ENCODE results near the gene PSAPL1. TPM values are rescaled to one million over a fixed set of nuclear protein-coding genes. Genes with fewer than 3 reads are reported as not detected.
A peak's percentile ranks its signal among the peaks of the same experiment; 100 is the strongest.

PSAPL1 gene
- total RNA-seq, 6 experiments from 2014 or later: not detected

GRCh38 chr4:7411896-7412553 lies 22.7 kb downstream of the PSAPL1 start:
- no peak for TF ChIP-seq POLR2A (IDR thresholded peaks at IDR 0.05)
- no peak for TF ChIP-seq CTCF (IDR thresholded peaks at IDR 0.05)
- H3K4me3 ChIP-seq: no peak overlapping the region
- 65% methylated on average over 7 of the region's 12 CpGs for WGBS (ENCODE audit: insufficient coverage, low coverage, low lambda C conversion rate, missing lambda C conversion rate)
- H3K4me1 ChIP-seq: no peaks in the 10 kb centered on the region
- no peaks in the 10 kb centered on the region for H3K27me3 ChIP-seq
- H3K9me3 ChIP-seq: peaks cover 0 to 4% (median 0%) of the 10 kb centered on the region in 4 donors
- intact Hi-C loops (cut with DNase I): no loop called here
- DNase-seq (peak; percentile 9 to 33 (median 22)), ATAC-seq (peak in 1 of 4 donors; percentile 44)
- H3K36me3 ChIP-seq: no peaks in the 10 kb centered on the region
- no peak overlapping the region for H3K27ac ChIP-seq

GRCh38 chr4:7411491-7411890 lies 23.2 kb downstream of the PSAPL1 start:
- DNase-seq (no peak), ATAC-seq (no peak)
- Histone ChIP-seq H3K4me3 (no peak overlapping the region), H3K27ac (no peak overlapping the region), H3K9me3 (peaks cover 0 to 4% (median 0%) of the 10 kb centered on the region in 4 donors), H3K4me1 (no peaks in the 10 kb centered on the region), H3K27me3 (no peaks in the 10 kb centered on the region), H3K36me3 (no peaks in the 10 kb centered on the region)
- TF ChIP-seq POLR2A (IDR thresholded peaks at IDR 0.05) (no peak), CTCF (IDR thresholded peaks at IDR 0.05) (no peak)
- WGBS (ENCODE audit: insufficient coverage, low coverage, low lambda C conversion rate, missing lambda C conversion rate): 86% methylated on average over 1 of the region's 1 CpG
- intact Hi-C loops (cut with DNase I): no loop called here

GRCh38 chr4:7410446-7410845 lies 24.3 kb downstream of the PSAPL1 start:
- no peaks in the 10 kb centered on the region for H3K27me3 ChIP-seq
- WGBS (ENCODE audit: insufficient coverage, low coverage, low lambda C conversion rate, missing lambda C conversion rate): 40% methylated on average over 1 of the region's 1 CpG
- intact Hi-C loops (cut with DNase I): no loop called here
- no peaks in the 10 kb centered on the region for H3K4me1 ChIP-seq
- H3K27ac ChIP-seq: no peak overlapping the region
- DNase-seq (no peak), ATAC-seq (peak in 2 of 4 donors; percentile 21 to 64)
- no peaks in the 10 kb centered on the region for H3K36me3 ChIP-seq
- peaks cover 0 to 4% (median 0%) of the 10 kb centered on the region in 4 donors for H3K9me3 ChIP-seq
- no peak overlapping the region for H3K4me3 ChIP-seq
- TF ChIP-seq POLR2A (IDR thresholded peaks at IDR 0.05) (no peak), CTCF (IDR thresholded peaks at IDR 0.05) (no peak)

GRCh38 chr4:7408166-7408565 lies 26.6 kb downstream of the PSAPL1 start:
- Histone ChIP-seq H3K36me3 (no peaks in the 10 kb centered on the region), H3K9me3 (peaks cover 0 to 4% (median 0%) of the 10 kb centered on the region in 4 donors), H3K4me3 (no peak overlapping the region), H3K27me3 (no peaks in the 10 kb centered on the region), H3K27ac (no peak overlapping the region), H3K4me1 (no peaks in the 10 kb centered on the region)
- 93% methylated on average over 4 of the region's 4 CpGs for WGBS (ENCODE audit: insufficient coverage, low coverage, low lambda C conversion rate, missing lambda C conversion rate)
- intact Hi-C loops (cut with DNase I): no loop called here
- TF ChIP-seq CTCF (IDR thresholded peaks at IDR 0.05) (no peak), POLR2A (IDR thresholded peaks at IDR 0.05) (no peak)
- DNase-seq: no peak
- no peak for ATAC-seq
